ENCODE data around the gene SOX12. TPM values are rescaled to one million over a fixed set of nuclear protein-coding genes. Genes with fewer than 3 reads are reported as not detected.

Gene SOX12
- polyA plus RNA-seq, 1 donor (not counting 4 experiments of a cell fraction or from before 2014, with no cell fraction given): 1.9 TPM

- H3K9me1 ChIP-seq (ENCODE audit: control insufficient read depth, extremely low read depth, insufficient read depth, low read length): no peaks in the 10 kb centered on the region
- peak overlapping the region; percentile 57 for H3K27ac ChIP-seq (ENCODE audit: control insufficient read depth, insufficient read depth, low read length)
- peaks cover 61% of the 10 kb centered on the region for H3K4me1 ChIP-seq (ENCODE audit: control insufficient read depth, extremely low read depth, insufficient read depth, low read length)
- no peak overlapping the region for H2AFZ ChIP-seq (ENCODE audit: control insufficient read depth, low read length)
- H4K20me1 ChIP-seq (ENCODE audit: control insufficient read depth, extremely low read depth, insufficient read depth, low read length): no peaks in the 10 kb centered on the region
- dilution Hi-C loops (cut with MboI; ENCODE audit: extremely low pct_ligation_motif_present, low sequenced_read_pairs): no loop called here
- H3K4me2 ChIP-seq (ENCODE audit: control insufficient read depth, extremely low read depth, insufficient read depth, low read depth, low read length): no peak overlapping the region
- FAIRE-seq (no peak), DNase-seq (ENCODE audit: low read depth, low spot score) (no peak)
- no peaks in the 10 kb centered on the region for H3K79me2 ChIP-seq (ENCODE audit: control insufficient read depth, insufficient read depth, low read length)
- no peaks in the 10 kb centered on the region for H3K36me3 ChIP-seq (ENCODE audit: control insufficient read depth in 2 of 2, extremely low read depth in 1 of 2, insufficient read depth in 2 of 2, low read length in 2 of 2)
- no peak overlapping the region for H3K9ac ChIP-seq (ENCODE audit: control insufficient read depth, extremely low read depth, insufficient read depth, low read length)
- TF ChIP-seq CTCF (optimal IDR thresholded peaks at IDR 0.05 in 1 of 3, IDR thresholded peaks at IDR 0.05 in 1 of 3, conservative IDR thresholded peaks at IDR 0.05 in 1 of 3; ENCODE audit: extremely low read depth in 1 of 3, insufficient read depth in 2 of 3, low read length in 3 of 3) (no peak), EZH2 (IDR thresholded peaks at IDR 0.05; ENCODE audit: low read length) (no peak)
- no peaks in the 10 kb centered on the region for H3K9me3 ChIP-seq (ENCODE audit: control insufficient read depth, low read depth, low read length)
- H3K27me3 ChIP-seq (ENCODE audit: control insufficient read depth, extremely low read depth, insufficient read depth, low read length): no peaks in the 10 kb centered on the region
- no peak overlapping the region for H3K4me3 ChIP-seq (ENCODE audit: control insufficient read depth in 2 of 3, extremely low read depth in 1 of 3, insufficient read depth in 2 of 3, low read depth in 1 of 3, low read length in 3 of 3)
Measured at GRCh38 chr20:361561-361960, 36.2 kb downstream of the SOX12 start.

- Histone ChIP-seq H3K4me3 (ENCODE audit: control insufficient read depth in 2 of 3, extremely low read depth in 1 of 3, insufficient read depth in 2 of 3, low read depth in 1 of 3, low read length in 3 of 3) (peak overlapping the region in 1 of 3 experiments; percentile 39), H3K4me2 (ENCODE audit: control insufficient read depth, extremely low read depth, insufficient read depth, low read depth, low read length) (peak overlapping the region; percentile 74), H3K27me3 (ENCODE audit: control insufficient read depth, extremely low read depth, insufficient read depth, low read length) (no peaks in the 10 kb centered on the region), H2AFZ (ENCODE audit: control insufficient read depth, low read length) (no peak overlapping the region), H4K20me1 (ENCODE audit: control insufficient read depth, extremely low read depth, insufficient read depth, low read length) (no peaks in the 10 kb centered on the region), H3K27ac (ENCODE audit: control insufficient read depth, insufficient read depth, low read length) (peak overlapping the region; percentile 90), H3K79me2 (ENCODE audit: control insufficient read depth, insufficient read depth, low read length) (no peaks in the 10 kb centered on the region), H3K36me3 (ENCODE audit: control insufficient read depth in 2 of 2, extremely low read depth in 1 of 2, insufficient read depth in 2 of 2, low read length in 2 of 2) (no peaks in the 10 kb centered on the region), H3K9me3 (ENCODE audit: control insufficient read depth, low read depth, low read length) (no peaks in the 10 kb centered on the region), H3K9ac (ENCODE audit: control insufficient read depth, extremely low read depth, insufficient read depth, low read length) (peak overlapping the region; percentile 51), H3K4me1 (ENCODE audit: control insufficient read depth, extremely low read depth, insufficient read depth, low read length) (peaks cover 68% of the 10 kb centered on the region), H3K9me1 (ENCODE audit: control insufficient read depth, extremely low read depth, insufficient read depth, low read length) (no peaks in the 10 kb centered on the region)
- dilution Hi-C loops (cut with MboI; ENCODE audit: extremely low pct_ligation_motif_present, low sequenced_read_pairs): no loop called here
- peak; percentile 95 for FAIRE-seq
- no peak for TF ChIP-seq EZH2 (IDR thresholded peaks at IDR 0.05; ENCODE audit: low read length)
- peak; percentile 70 to 87 (median 85) for TF ChIP-seq CTCF (optimal IDR thresholded peaks at IDR 0.05 in 1 of 3, IDR thresholded peaks at IDR 0.05 in 1 of 3, conservative IDR thresholded peaks at IDR 0.05 in 1 of 3; ENCODE audit: extremely low read depth in 1 of 3, insufficient read depth in 2 of 3, low read length in 3 of 3)
- DNase-seq (ENCODE audit: low read depth, low spot score): peak; percentile 87
Measured at GRCh38 chr20:362271-363254, 37.2 kb downstream of the SOX12 start.
